ENCODE measurements around the gene NFYA. TPM values are rescaled to one million over a fixed set of nuclear protein-coding genes. Genes with fewer than 3 reads are reported as not detected.

The NFYA gene
- total and polyA plus RNA-seq, 9 of the 15 experiments (the other 6 are each of a cell fraction or from before 2014, with no cell fraction given) = 7.3 to 37.1 (median 21.8) TPM

- TF ChIP-seq ZNF639 (CRISPR knock-in tag; conservative IDR thresholded peaks at IDR 0.05 in 1 of 2, IDR thresholded peaks at IDR 0.05 in 1 of 2) = peak in 1 of 2 experiments; percentile 65; a peak in 2 of 4 replicates
- TF ChIP-seq SMARCE1 (IDR thresholded peaks at IDR 0.05) = peak; percentile 17; the same call in 1 of the 2 replicates
- no peak for TF ChIP-seq REST (IDR thresholded peaks at IDR 0.05; ENCODE audit: borderline replicate concordance)
- no peak for TF ChIP-seq REST (CRISPR knock-in tag; IDR thresholded peaks at IDR 0.05; ENCODE audit: low read depth)
- peak; percentile 55; the same call in 1 of the 2 replicates for TF ChIP-seq KLF6 (CRISPR knock-in tag; IDR thresholded peaks at IDR 0.05; ENCODE audit: borderline replicate concordance)
- TF ChIP-seq ZNF766 (CRISPR knock-in tag; conservative IDR thresholded peaks at IDR 0.05) = peak; percentile 64; the same call in 1 of the 2 replicates
- TF ChIP-seq, protein P1, sequence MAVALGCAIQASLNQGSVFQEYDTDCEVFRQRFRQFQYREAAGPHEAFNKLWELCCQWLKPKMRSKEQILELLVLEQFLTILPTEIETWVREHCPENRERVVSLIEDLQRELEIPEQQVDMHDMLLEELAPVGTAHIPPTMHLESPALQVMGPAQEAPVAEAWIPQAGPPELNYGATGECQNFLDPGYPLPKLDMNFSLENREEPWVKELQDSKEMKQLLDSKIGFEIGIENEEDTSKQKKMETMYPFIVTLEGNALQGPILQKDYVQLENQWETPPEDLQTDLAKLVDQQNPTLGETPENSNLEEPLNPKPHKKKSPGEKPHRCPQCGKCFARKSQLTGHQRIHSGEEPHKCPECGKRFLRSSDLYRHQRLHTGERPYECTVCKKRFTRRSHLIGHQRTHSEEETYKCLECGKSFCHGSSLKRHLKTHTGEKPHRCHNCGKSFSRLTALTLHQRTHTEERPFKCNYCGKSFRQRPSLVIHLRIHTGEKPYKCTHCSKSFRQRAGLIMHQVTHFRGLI (CRISPR knock-in tag; IDR thresholded peaks at IDR 0.05) = peak; percentile 37; the same call in 1 of the 2 replicates
- TF ChIP-seq ZNF175 (CRISPR knock-in tag; IDR thresholded peaks at IDR 0.05; ENCODE audit: low read depth) = peak; percentile 75
- TF ChIP-seq ELF4 (CRISPR knock-in tag; IDR thresholded peaks at IDR 0.05) = peak; percentile 89
- TF ChIP-seq, protein P2, sequence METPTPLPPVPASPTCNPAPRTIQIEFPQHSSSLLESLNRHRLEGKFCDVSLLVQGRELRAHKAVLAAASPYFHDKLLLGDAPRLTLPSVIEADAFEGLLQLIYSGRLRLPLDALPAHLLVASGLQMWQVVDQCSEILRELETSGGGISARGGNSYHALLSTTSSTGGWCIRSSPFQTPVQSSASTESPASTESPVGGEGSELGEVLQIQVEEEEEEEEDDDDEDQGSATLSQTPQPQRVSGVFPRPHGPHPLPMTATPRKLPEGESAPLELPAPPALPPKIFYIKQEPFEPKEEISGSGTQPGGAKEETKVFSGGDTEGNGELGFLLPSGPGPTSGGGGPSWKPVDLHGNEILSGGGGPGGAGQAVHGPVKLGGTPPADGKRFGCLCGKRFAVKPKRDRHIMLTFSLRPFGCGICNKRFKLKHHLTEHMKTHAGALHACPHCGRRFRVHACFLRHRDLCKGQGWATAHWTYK (CRISPR knock-in tag; IDR thresholded peaks at IDR 0.05) = peak; percentile 72; the same call in 1 of the 2 replicates
- TF ChIP-seq ZNF445 (CRISPR knock-in tag; IDR thresholded peaks at IDR 0.05; ENCODE audit: low read depth) = no peak
- no peak for TF ChIP-seq PCBP1 (IDR thresholded peaks at IDR 0.05; ENCODE audit: low read depth, low read length, poor library complexity, severe bottlenecking)
- TF ChIP-seq ZBTB26 (CRISPR knock-in tag; IDR thresholded peaks at IDR 0.05) = 0 out of 2 replicates have a peak, but pooled peaks have one; percentile 44
Observed at GRCh38 chr6:41051873-41052272, 20.9 kb upstream of the NFYA start (continued).

Measured in K562 (cell line).